Vagina (tissue), 2 donors: ENCODE data around the gene QKI. TPM values are rescaled to one million over a fixed set of nuclear protein-coding genes. Genes with fewer than 3 reads are reported as not detected.

Experiments
- DNase-seq, 2 donors: peaks; one replicate each; pipeline ENCODE4 v3.0.0-alpha.2; 2017; ENCODE audit errors: extremely low spot score in 2 of 2
- H3K27ac ChIP-seq: fragments of 200-600 bp; sonication (generic); one replicate; pipeline ENCODE4 v1.5.1; 2019
- H3K27me3 ChIP-seq: fragments of 200-600 bp; sonication (generic); one replicate; pipeline ENCODE4 v1.5.1; 2019
- H3K36me3 ChIP-seq, 2 donors: fragments of 200-600 bp; sonication (generic); one replicate each; pipeline ENCODE4 v1.5.1; 2017 to 2019
- H3K4me1 ChIP-seq: fragments of 200-600 bp; sonication (generic); one replicate; pipeline ENCODE4 v1.5.1; 2019
- H3K4me3 ChIP-seq, 2 donors: fragments of 200-600 bp; sonication (generic); 1 replicate in 1 of 2; 2 replicates in 1 of 2; pipeline ENCODE4 v1.5.1; 2016 to 2019
- H3K9me3 ChIP-seq: fragments of 200-600 bp; sonication (generic); one replicate; pipeline ENCODE4 v1.5.1; 2019
- CTCF ChIP-seq, 3 experiments: fragments of 450-650 bp in 2 of 3; fragments of 200-600 bp in 1 of 3; sonication (generic) in 1 of 3; IDR thresholded peaks; one replicate each; pipeline ENCODE4 v1.5.1; 2017 to 2019; ENCODE audit warnings: antibody characterized with exemption in 3 of 3, mild to moderate bottlenecking in 2 of 3, moderate library complexity in 2 of 3
- POLR2A ChIP-seq, 2 donors: fragments of 450-650 bp; IDR thresholded peaks; one replicate each; pipeline ENCODE4 v1.6.1; 2017; ENCODE audit warnings: antibody characterized with exemption in 2 of 2, mild to moderate bottlenecking in 2 of 2, moderate library complexity in 2 of 2
- POLR2AphosphoS5 ChIP-seq, 2 donors: sonication (generic); formaldehyde crosslinking; IDR thresholded peaks; one replicate each; pipeline ENCODE4 v1.9.0; 2017; ENCODE audit warnings: antibody characterized with exemption in 2 of 2, mild to moderate bottlenecking in 2 of 2, low read depth in 1 of 2; ENCODE audit not compliant: insufficient read depth in 1 of 2
- intact Hi-C: fragments of 100-400 bp; cut with DNase I; formaldehyde crosslinking; loops from one replicate; pipeline ENCODE4 v1.15.1; 2023
- total RNA-seq: library from RNA; depleted of rRNA; stranded (reverse); fragments of >200 nt; gene quantifications from one replicate; pipeline ENCODE4 v1.2.3, GENCODE V29; 2016

The QKI gene
- total RNA-seq, 1 donor from 2014 or later: 142 TPM

DNA sequence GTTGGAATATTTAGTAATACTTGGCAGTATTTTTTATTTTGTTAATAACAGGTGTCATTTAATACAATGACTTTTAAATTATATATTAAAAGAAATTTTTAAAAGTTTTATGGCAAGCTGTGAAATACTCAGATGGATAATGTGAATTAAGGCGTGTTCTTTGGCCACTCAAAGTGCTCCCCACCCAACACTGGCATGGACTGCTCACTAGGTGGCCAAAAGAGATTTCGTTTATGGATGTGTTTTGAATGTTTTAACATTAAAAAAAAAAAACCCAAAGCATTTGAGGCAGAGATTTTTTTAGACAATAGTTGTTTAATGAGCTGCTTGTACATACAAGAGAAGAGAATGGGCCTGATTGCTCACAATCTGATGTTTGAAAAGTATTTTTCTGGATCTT lies 86.5 kb downstream of the QKI start:
- Histone ChIP-seq H3K27ac (no peak overlapping the region), H3K4me1 (peaks cover 27% of the 10 kb centered on the region), H3K36me3 (no peaks in the 10 kb centered on the region), H3K27me3 (no peaks in the 10 kb centered on the region), H3K4me3 (no peak overlapping the region), H3K9me3 (no peaks in the 10 kb centered on the region)
- no peak for DNase-seq
- TF ChIP-seq POLR2AphosphoS5 (IDR thresholded peaks at IDR 0.05; ENCODE audit: insufficient read depth in 1 of 2, low read depth in 1 of 2) (no peak), CTCF (IDR thresholded peaks at IDR 0.05) (no peak), POLR2A (IDR thresholded peaks at IDR 0.05) (no peak)
- intact Hi-C loops: no loop called here

DNA sequence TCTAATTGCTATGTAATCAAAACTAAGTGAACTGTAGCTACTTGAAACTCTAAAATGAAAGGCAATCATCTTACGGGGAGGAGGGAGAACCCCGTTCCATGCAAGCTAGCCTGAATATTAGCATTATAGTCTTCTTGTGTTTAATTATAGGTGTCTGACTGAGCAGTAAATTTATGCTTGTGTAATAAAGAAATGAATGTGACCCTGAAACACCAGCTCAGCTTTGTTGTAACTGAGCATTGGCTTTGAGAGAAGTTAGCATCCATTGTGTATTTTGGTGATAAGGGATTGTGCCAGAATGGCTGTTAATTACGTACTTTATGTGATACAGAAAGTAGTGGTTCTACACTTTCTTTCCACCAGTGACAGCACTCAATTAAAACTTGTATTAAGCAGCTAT lies 86.9 kb downstream of the QKI start:
- no peaks in the 10 kb centered on the region for H3K27me3 ChIP-seq
- no peak overlapping the region for H3K4me3 ChIP-seq
- intact Hi-C loops: no loop called here
- peaks cover 27% of the 10 kb centered on the region for H3K4me1 ChIP-seq
- DNase-seq: no peak
- TF ChIP-seq CTCF (IDR thresholded peaks at IDR 0.05) (no peak), POLR2A (IDR thresholded peaks at IDR 0.05) (no peak), POLR2AphosphoS5 (IDR thresholded peaks at IDR 0.05; ENCODE audit: insufficient read depth in 1 of 2, low read depth in 1 of 2) (no peak)
- no peaks in the 10 kb centered on the region for H3K9me3 ChIP-seq
- no peak overlapping the region for H3K27ac ChIP-seq
- H3K36me3 ChIP-seq: no peaks in the 10 kb centered on the region

- H3K27me3 ChIP-seq: no peaks in the 10 kb centered on the region
- H3K9me3 ChIP-seq: peaks cover 16% of the 10 kb centered on the region
- no peak overlapping the region for H3K4me3 ChIP-seq
- no peaks in the 10 kb centered on the region for H3K36me3 ChIP-seq
- H3K4me1 ChIP-seq: peaks cover 22% of the 10 kb centered on the region
- intact Hi-C loops: no loop called here
- H3K27ac ChIP-seq: no peak overlapping the region
- DNase-seq: no peak
- TF ChIP-seq CTCF (IDR thresholded peaks at IDR 0.05): no peak
- no peak for TF ChIP-seq POLR2A (IDR thresholded peaks at IDR 0.05)
- TF ChIP-seq POLR2AphosphoS5 (IDR thresholded peaks at IDR 0.05; ENCODE audit: insufficient read depth in 1 of 2, low read depth in 1 of 2): no peak
Measured at GRCh38 chr6:163504984-163505640, 90.6 kb downstream of the QKI start.

GRCh38 chr6:163507965-163508364 lies 93.4 kb downstream of the QKI start:
- no peaks in the 10 kb centered on the region for H3K36me3 ChIP-seq
- H3K4me1 ChIP-seq: no peaks in the 10 kb centered on the region
- H3K27me3 ChIP-seq: no peaks in the 10 kb centered on the region
- no peak overlapping the region for H3K4me3 ChIP-seq
- peaks cover 16% of the 10 kb centered on the region for H3K9me3 ChIP-seq
- no peak overlapping the region for H3K27ac ChIP-seq
- intact Hi-C loops: no loop called here
- TF ChIP-seq POLR2AphosphoS5 (IDR thresholded peaks at IDR 0.05; ENCODE audit: insufficient read depth in 1 of 2, low read depth in 1 of 2): no peak
- no peak for TF ChIP-seq CTCF (IDR thresholded peaks at IDR 0.05)
- no peak for TF ChIP-seq POLR2A (IDR thresholded peaks at IDR 0.05)
- no peak for DNase-seq

DNA sequence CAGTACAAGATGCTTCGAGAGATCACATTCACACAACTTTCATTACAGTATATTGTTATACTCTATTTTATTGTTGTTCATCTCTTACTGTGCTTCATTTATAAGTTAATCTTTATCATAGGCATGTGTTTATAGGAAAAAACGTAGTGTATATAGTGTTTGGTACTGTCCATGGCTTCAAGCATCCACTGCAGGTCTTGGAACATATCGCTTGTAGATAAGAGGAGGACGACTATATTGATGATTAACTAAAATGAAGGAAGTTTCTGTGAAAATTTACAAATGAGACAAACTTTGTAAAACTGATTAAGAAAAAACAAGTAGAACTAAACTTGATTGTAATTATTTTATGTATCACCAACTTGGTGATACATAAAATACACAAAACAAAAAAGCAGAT lies 98.5 kb downstream of the QKI start:
- Histone ChIP-seq H3K4me3 (no peak overlapping the region), H3K36me3 (no peaks in the 10 kb centered on the region), H3K4me1 (peaks cover 16% of the 10 kb centered on the region), H3K27me3 (no peaks in the 10 kb centered on the region), H3K9me3 (peaks cover 6% of the 10 kb centered on the region), H3K27ac (no peak overlapping the region)
- TF ChIP-seq POLR2A (IDR thresholded peaks at IDR 0.05) (no peak), POLR2AphosphoS5 (IDR thresholded peaks at IDR 0.05; ENCODE audit: insufficient read depth in 1 of 2, low read depth in 1 of 2) (no peak), CTCF (IDR thresholded peaks at IDR 0.05) (no peak)
- intact Hi-C loops: no loop called here
- DNase-seq: no peak
